ENCODE measurements around the gene DUOX1. TPM values are rescaled to one million over a fixed set of nuclear protein-coding genes. Genes with fewer than 3 reads are reported as not detected.
"Not testable (repeated sequence)": the region's sequence is repeated elsewhere in the genome, so short reads cannot be mapped to it uniquely, and the experiment has no call there.

Gene DUOX1
- total and polyA plus RNA-seq, 2 donors: 7.1 to 10.3 TPM

DNA sequence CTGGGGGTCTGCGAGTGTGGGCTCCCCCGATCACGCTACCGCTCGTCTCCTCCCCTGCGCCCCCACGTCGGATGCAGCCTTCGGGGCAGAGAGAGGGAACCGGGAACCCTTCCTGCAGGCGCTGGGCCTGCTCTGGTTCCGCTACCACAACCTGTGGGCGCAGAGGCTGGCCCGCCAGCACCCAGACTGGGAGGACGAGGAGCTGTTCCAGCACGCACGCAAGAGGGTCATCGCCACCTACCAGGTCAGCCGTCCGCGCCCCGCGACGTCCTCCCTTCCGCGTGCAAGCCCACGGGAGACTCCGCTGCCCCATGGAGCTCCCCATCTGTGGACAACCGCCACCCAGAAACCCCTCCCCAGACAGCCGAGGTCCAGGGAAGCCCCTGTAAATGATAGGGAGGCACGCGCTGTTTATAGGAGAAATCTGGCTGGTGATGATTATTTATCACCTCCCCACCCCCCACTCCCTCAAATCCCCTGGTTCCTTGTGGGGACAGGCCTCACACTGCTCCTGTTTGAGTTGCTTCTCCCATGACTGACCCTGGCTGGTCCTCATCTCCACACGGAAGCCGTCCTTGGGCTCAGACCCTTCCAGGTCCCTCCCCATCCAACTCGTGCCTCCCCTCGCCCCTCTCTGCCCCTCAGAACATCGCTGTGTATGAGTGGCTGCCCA is 6.0 kb downstream of the DUOX1 start:
- not testable (repeated sequence) for DNase-seq (ENCODE audit: extremely low spot score)

DNA sequence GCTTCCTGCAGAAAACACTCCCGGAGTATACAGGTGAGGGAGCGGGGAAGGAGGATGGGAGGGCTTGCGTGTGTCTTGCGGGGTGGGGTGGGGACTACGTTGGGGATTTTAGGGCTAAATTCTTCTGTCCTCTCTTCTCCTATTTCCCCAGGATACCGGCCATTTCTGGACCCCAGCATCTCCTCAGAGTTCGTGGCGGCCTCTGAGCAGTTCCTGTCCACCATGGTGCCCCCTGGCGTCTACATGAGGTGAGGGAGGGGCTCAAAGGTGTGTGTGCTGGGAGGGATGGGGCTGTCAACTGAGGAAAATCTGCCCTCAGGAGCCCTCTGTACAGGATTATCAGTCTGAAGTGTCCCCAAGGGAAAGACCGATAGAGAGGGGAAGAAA is 6.6 kb downstream of the DUOX1 start:
- no peak overlapping the region for H3K4me3 ChIP-seq (ENCODE audit: low read depth, low read length)
- no peak overlapping the region for H3K27ac ChIP-seq (ENCODE audit: low read depth)
- H3K4me1 ChIP-seq (ENCODE audit: insufficient read depth): no peaks in the 10 kb centered on the region
- H3K36me3 ChIP-seq (ENCODE audit: insufficient read depth): no peaks in the 10 kb centered on the region
- DNase-seq (ENCODE audit: extremely low spot score): no peak
- WGBS: 21% methylated on average over 10 of the region's 10 CpGs

More for the DNA sequence above, 6.0 kb downstream of the DUOX1 start:
- 20% methylated on average over 9 of the region's 37 CpGs for WGBS
- not testable (repeated sequence) for H3K27ac ChIP-seq (ENCODE audit: low read depth); H3K36me3 ChIP-seq (ENCODE audit: insufficient read depth); H3K4me1 ChIP-seq (ENCODE audit: insufficient read depth); H3K4me3 ChIP-seq (ENCODE audit: low read depth, low read length)

DNA sequence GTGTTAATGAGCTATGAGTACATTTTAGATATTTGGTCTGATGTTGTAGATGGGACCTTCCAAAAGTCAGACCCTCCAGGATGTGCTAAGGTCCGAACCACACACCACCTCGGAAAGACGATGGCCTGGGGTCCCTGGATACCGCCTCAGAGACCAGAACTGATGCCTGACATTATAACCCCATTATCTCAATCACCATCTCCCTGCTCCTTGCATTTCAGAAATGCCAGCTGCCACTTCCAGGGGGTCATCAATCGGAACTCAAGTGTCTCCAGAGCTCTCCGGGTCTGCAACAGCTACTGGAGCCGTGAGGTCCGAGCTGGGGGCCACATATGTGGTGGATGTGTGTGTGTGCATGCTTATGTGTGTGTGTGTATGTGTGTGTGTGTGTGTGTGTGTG is 7.9 kb downstream of the DUOX1 start:
- H3K4me3 ChIP-seq (ENCODE audit: low read depth, low read length): no peak overlapping the region
- H3K36me3 ChIP-seq (ENCODE audit: insufficient read depth): no peaks in the 10 kb centered on the region
- no peak for DNase-seq (ENCODE audit: extremely low spot score)
- WGBS: 75% methylated on average over 8 of the region's 8 CpGs
- no peaks in the 10 kb centered on the region for H3K4me1 ChIP-seq (ENCODE audit: insufficient read depth)
- H3K27ac ChIP-seq (ENCODE audit: low read depth): no peak overlapping the region

DNA sequence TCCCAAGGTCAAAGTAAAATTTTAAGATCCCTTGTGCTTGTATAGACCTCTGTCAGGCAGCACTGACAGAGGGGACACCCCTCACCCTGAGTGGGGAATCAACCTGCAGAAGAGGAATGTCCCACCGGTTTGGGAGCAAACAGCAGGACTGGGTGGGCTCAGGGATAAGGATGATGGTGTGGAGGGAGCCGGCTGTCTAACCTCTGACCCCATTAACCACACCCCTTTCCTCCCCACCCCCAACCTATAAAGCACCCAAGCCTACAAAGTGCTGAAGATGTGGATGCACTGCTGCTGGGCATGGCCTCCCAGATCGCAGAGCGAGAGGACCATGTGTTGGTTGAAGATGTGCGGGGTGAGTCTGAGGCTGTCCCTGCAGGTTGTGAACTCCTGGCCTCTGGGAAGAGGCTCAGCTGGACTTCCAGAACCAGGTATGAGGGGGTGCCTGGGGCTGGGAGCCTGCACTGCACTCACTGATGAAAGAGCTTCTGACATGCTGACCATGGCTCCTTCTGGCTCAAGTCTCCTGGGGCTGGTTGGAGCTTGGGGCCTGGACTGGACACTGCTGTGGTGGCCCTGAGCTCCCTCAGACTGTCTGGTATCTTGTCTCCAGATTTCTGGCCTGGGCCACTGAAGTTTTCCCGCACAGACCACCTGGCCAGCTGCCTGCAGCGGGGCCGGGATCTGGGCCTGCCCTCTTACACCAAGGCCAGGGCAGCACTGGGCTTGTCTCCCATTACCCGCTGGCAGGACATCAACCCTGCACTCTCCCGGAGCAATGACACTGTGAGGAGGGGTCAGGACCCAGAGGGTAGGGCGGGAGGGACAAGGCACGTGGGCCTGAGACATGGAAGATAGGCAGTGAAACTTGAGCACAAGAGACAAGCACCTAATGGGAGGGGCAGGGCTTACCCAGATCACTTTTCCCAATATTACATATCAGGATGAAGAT is 9.3 kb downstream of the DUOX1 start:
- WGBS: 69% methylated on average over 12 of the region's 12 CpGs
- no peaks in the 10 kb centered on the region for H3K4me1 ChIP-seq (ENCODE audit: insufficient read depth)
- no peaks in the 10 kb centered on the region for H3K36me3 ChIP-seq (ENCODE audit: insufficient read depth)

DNA sequence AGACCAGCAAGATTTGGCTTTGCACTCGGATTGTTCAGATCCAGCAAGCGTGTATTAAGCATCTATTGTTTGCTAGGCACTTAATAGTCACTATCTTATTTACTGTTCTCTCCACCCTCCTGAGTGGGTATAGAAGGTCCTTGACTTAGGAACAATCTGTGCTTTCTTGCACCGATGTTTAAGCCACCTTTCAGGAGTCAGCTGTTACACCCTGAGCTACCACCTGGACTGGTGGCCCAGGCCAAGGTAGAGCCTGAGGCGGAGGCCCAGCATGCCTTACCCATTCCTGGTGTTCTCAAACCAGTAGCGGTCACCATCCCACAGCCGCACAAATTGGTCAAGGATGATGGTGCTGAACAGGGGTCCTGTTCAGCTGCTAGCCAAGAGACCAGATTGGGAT is 10.0 kb downstream of the DUOX1 start:
- WGBS: 86% methylated on average over 6 of the region's 6 CpGs
- DNase-seq (ENCODE audit: extremely low spot score): no peak

More for the DNA sequence above, 9.3 kb downstream of the DUOX1 start:
- DNase-seq (ENCODE audit: extremely low spot score): no peak
- no peak overlapping the region for H3K27ac ChIP-seq (ENCODE audit: low read depth)
- no peak overlapping the region for H3K4me3 ChIP-seq (ENCODE audit: low read depth, low read length)

DNA sequence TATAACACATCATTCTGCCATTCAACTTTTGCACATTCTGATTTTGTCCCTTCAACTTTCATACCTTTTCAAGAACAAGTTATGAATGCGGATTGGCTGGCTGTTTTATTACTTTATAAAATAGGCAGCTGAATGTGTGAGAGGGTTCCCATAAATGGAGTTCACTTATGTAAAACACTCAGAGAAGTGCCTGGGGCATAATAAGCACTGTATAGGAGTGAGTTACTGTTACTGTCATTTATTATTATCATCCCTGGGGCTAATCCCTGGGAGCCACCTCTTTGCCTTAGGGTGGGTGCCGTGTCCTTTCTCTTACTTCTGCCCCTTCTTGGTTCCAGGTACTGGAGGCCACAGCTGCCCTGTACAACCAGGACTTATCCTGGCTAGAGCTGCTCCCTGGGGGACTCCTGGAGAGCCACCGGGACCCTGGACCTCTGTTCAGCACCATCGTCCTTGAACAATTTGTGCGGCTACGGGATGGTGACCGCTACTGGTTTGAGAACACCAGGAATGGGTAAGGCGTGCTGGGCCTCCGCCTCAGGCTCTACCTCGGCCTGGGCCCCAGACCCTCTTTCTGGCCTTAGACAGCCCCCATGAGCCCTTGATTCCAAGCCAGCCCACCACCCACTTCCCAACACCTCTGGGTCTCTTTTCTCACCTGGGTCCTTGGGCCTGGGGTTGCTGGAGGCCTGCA is 10.9 kb downstream of the DUOX1 start:
- Histone ChIP-seq H3K4me3 (ENCODE audit: low read depth, low read length) (no peak overlapping the region), H3K36me3 (ENCODE audit: insufficient read depth) (no peaks in the 10 kb centered on the region), H3K4me1 (ENCODE audit: insufficient read depth) (no peaks in the 10 kb centered on the region), H3K27ac (ENCODE audit: low read depth) (no peak overlapping the region)
- 97% methylated on average over 10 of the region's 10 CpGs for WGBS
- no peak for DNase-seq (ENCODE audit: extremely low spot score)

More for the DNA sequence above, 10.0 kb downstream of the DUOX1 start:
- Histone ChIP-seq H3K4me3 (ENCODE audit: low read depth, low read length) (no peak overlapping the region), H3K36me3 (ENCODE audit: insufficient read depth) (no peaks in the 10 kb centered on the region), H3K4me1 (ENCODE audit: insufficient read depth) (no peaks in the 10 kb centered on the region), H3K27ac (ENCODE audit: low read depth) (no peak overlapping the region)

DNA sequence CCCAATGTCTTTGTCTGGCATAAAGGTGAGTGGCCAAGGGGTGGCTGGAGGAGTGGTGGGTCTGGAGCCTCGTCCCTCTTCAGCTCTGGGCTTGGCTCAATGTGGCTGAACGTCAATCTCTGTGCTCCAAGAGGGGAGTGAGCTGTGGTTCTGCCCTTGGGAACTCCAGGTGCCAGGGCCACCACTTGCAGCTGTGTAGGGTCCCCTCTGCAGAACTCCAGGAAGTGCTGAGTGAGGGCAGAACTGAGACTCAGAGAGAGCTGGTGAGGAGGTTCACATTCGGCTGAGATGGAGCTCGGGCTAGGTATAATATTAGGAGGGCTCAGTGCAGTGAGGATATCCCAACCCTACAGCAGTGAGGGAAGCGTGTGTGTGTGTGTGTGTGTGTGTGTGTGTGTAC is 11.6 kb downstream of the DUOX1 start:
- WGBS: 84% methylated on average over 5 of the region's 5 CpGs
- no peak for DNase-seq (ENCODE audit: extremely low spot score)

DNA sequence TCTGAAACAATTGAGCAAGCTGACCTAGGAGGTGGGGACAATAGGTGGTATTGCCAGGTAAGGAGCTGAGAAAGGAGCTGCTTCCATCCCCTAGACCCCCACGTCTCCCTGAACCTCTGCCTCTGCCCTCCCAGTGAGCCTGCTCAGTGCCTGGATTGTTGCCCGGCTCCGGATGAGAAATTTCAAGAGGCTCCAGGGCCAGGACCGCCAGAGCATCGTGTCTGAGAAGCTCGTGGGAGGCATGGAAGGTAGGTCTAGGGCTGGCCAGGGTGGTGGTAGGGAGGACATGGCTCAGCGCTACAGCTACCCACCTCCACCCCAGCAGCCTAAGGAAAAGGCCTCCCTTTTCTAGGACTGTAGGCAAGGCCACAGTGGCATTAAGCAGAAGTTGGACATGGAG is 13.3 kb downstream of the DUOX1 start:
- WGBS: 83% methylated on average over 7 of the region's 7 CpGs
- Histone ChIP-seq H3K27ac (ENCODE audit: low read depth) (no peak overlapping the region), H3K36me3 (ENCODE audit: insufficient read depth) (no peaks in the 10 kb centered on the region), H3K4me3 (ENCODE audit: low read depth, low read length) (no peak overlapping the region), H3K4me1 (ENCODE audit: insufficient read depth) (no peaks in the 10 kb centered on the region)
- no peak for DNase-seq (ENCODE audit: extremely low spot score)

More for the DNA sequence above, 11.6 kb downstream of the DUOX1 start:
- Histone ChIP-seq H3K27ac (ENCODE audit: low read depth) (no peak overlapping the region), H3K4me1 (ENCODE audit: insufficient read depth) (no peaks in the 10 kb centered on the region), H3K4me3 (ENCODE audit: low read depth, low read length) (no peak overlapping the region), H3K36me3 (ENCODE audit: insufficient read depth) (no peaks in the 10 kb centered on the region)

DNA sequence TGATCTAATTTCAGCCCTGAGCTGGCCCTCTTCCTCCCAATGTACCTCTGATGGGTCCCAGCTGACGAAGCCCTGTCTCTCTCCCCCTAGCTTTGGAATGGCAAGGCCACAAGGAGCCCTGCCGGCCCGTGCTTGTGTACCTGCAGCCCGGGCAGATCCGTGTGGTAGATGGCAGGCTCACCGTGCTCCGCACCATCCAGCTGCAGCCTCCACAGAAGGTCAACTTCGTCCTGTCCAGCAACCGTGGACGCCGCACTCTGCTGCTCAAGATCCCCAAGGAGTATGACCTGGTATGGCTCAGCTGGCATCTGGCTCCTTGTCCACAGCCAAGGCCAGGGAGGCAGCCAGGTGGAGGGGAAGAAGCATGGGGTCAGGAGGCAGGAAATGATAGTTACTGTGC is 14.2 kb downstream of the DUOX1 start:
- no peaks in the 10 kb centered on the region for H3K36me3 ChIP-seq (ENCODE audit: insufficient read depth)
- H3K4me3 ChIP-seq (ENCODE audit: low read depth, low read length): no peak overlapping the region
- 85% methylated on average over 11 of the region's 11 CpGs for WGBS
- no peaks in the 10 kb centered on the region for H3K4me1 ChIP-seq (ENCODE audit: insufficient read depth)
- H3K27ac ChIP-seq (ENCODE audit: low read depth): no peak overlapping the region
- DNase-seq (ENCODE audit: extremely low spot score): no peak

DNA sequence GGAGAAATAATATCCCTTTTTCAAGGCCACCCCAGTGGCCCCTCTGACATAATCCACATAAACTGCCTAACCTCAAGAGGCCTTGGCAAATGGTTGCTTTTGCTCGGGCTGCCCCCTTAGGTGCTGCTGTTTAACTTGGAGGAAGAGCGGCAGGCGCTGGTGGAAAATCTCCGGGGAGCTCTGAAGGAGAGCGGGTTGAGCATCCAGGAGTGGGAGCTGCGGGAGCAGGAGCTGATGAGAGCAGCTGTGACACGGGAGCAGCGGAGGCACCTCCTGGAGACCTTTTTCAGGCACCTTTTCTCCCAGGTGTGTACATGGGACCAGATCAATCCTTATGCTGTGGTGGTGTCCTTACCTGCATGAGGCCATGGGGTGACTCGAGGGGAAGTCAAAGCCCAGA is 15.0 kb downstream of the DUOX1 start:
- Histone ChIP-seq H3K4me1 (ENCODE audit: insufficient read depth) (no peaks in the 10 kb centered on the region), H3K4me3 (ENCODE audit: low read depth, low read length) (no peak overlapping the region), H3K36me3 (ENCODE audit: insufficient read depth) (no peaks in the 10 kb centered on the region), H3K27ac (ENCODE audit: low read depth) (no peak overlapping the region)
- no peak for DNase-seq (ENCODE audit: extremely low spot score)
- 77% methylated on average over 9 of the region's 9 CpGs for WGBS

DNA sequence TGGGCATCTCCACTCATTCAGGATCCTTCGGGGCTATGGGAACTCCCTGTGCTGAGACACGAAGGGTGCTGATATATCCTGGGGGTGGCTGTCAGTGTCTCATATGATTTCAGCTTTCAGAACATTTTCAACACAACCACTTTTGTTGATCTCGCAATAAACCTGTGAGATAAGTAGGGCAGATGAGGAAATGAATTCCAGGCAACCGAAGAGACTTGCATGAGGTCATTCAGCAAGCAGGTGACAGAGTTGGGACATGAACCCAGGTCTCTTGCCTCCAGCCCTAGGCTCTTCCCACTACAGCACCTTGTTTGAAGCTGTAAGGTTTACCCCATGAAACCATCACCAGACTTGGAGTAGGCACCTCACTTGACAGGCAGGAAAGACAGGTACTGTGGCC is 16.6 kb downstream of the DUOX1 start:
- no peak overlapping the region for H3K27ac ChIP-seq (ENCODE audit: low read depth)
- 73% methylated on average over 4 of the region's 4 CpGs for WGBS

DNA sequence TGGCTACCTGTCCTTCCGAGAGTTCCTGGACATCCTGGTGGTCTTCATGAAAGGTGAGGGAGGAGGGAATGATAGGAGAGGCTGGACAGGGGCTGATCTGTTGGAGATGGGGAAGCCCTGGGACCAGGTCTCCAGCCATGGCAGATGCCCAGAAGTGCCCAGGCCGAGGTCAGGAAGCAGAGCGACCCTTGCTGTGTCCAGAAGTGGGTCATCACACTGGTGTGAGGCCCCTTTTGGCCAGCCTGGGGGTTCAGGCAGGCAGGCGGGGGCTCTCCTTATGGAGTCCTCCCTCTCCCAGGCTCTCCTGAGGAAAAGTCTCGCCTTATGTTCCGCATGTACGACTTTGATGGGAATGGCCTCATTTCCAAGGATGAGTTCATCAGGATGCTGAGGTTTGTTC is 17.8 kb downstream of the DUOX1 start:
- H3K4me3 ChIP-seq (ENCODE audit: low read depth, low read length): no peak overlapping the region
- no peaks in the 10 kb centered on the region for H3K4me1 ChIP-seq (ENCODE audit: insufficient read depth)
- H3K27ac ChIP-seq (ENCODE audit: low read depth): no peak overlapping the region
- no peaks in the 10 kb centered on the region for H3K36me3 ChIP-seq (ENCODE audit: insufficient read depth)
- no peak for DNase-seq (ENCODE audit: extremely low spot score)
- WGBS: 96% methylated on average over 7 of the region's 7 CpGs

More for the DNA sequence above, 16.6 kb downstream of the DUOX1 start:
- Histone ChIP-seq H3K4me3 (ENCODE audit: low read depth, low read length) (no peak overlapping the region), H3K36me3 (ENCODE audit: insufficient read depth) (no peaks in the 10 kb centered on the region), H3K4me1 (ENCODE audit: insufficient read depth) (no peaks in the 10 kb centered on the region)
- DNase-seq (ENCODE audit: extremely low spot score): no peak

DNA sequence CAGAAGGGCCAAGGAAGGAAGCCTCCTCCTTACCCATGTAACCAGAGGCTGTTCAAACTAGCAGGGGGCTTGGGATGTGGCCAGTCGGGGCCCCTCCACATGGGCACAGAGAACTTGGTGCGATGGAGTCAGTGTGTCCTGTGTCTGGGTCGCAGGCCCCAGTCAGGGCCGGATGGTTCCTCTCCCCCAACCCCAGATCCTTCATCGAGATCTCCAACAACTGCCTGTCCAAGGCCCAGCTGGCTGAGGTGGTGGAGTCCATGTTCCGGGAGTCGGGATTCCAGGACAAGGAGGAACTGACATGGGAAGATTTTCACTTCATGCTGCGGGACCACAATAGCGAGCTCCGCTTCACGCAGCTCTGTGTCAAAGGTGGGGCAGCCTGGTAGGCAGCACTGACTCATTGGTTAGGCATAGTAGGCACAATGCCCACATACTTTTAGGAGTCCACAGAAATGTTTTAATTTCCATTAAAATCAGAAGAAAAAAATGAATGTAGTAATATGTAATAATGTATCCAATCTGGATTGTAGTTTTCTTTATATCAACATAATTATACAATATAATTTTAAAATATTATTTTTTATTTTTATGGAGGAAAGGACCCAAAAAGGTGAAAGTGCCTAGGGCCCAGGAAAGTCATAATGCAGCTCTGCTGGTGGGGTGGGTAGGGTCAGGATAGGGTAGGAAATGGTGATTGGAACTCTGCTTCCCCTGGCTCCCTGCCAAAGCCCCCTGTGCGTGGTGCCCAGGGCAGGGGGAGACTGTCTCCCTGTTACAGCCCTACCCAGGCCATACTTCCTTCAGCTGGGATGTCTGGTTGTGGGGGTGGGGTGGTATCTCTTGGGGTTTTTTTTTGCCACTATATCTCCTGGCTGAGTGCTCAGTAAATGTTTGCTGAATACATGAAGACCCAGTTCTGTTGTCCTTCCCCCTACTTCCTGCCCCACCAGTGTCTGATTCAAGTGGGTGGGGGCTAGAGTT is 18.6 kb downstream of the DUOX1 start:
- no peak for DNase-seq (ENCODE audit: extremely low spot score)
- no peak overlapping the region for H3K27ac ChIP-seq (ENCODE audit: low read depth)
- 82% methylated on average over 12 of the region's 12 CpGs for WGBS
- no peak overlapping the region for H3K4me3 ChIP-seq (ENCODE audit: low read depth, low read length)
- H3K36me3 ChIP-seq (ENCODE audit: insufficient read depth): no peaks in the 10 kb centered on the region
- no peaks in the 10 kb centered on the region for H3K4me1 ChIP-seq (ENCODE audit: insufficient read depth)

Measured in urinary bladder (tissue), 4 donors.